ENCODE measurements around the gene ITGAL. TPM values are rescaled to one million over a fixed set of nuclear protein-coding genes. Genes with fewer than 3 reads are reported as not detected.
"Not testable (repeated sequence)": the region's sequence is repeated elsewhere in the genome, so short reads cannot be mapped to it uniquely, and the experiment has no call there.

ITGAL gene
- total RNA-seq, 2 donors from 2014 or later: 2.0 to 2.6 TPM

DNA sequence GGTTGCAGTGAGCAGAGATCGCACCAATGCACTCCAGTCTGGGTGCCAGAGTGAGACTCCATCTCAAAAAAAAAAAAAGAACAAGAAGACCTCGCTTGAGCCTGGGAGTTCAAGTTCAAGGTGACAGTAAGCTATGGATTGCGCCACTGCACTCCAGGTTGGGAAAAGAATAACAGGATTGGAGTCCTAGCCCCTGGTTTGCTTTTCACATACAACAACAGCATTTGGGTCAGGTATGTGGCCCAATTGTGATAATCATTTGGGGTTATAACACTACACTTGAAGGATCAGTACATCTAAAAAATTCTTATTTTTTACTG lies 23.5 kb upstream of the ITGAL start:
- TF ChIP-seq, protein P1, sequence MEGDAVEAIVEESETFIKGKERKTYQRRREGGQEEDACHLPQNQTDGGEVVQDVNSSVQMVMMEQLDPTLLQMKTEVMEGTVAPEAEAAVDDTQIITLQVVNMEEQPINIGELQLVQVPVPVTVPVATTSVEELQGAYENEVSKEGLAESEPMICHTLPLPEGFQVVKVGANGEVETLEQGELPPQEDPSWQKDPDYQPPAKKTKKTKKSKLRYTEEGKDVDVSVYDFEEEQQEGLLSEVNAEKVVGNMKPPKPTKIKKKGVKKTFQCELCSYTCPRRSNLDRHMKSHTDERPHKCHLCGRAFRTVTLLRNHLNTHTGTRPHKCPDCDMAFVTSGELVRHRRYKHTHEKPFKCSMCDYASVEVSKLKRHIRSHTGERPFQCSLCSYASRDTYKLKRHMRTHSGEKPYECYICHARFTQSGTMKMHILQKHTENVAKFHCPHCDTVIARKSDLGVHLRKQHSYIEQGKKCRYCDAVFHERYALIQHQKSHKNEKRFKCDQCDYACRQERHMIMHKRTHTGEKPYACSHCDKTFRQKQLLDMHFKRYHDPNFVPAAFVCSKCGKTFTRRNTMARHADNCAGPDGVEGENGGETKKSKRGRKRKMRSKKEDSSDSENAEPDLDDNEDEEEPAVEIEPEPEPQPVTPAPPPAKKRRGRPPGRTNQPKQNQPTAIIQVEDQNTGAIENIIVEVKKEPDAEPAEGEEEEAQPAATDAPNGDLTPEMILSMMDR (IDR thresholded peaks at IDR 0.05): no peak
- H3K9me3 ChIP-seq: no peaks in the 10 kb centered on the region
- H3K27ac ChIP-seq: no peak overlapping the region
- peaks cover 5% of the 10 kb centered on the region for H3K36me3 ChIP-seq
- no peak overlapping the region for H3K4me3 ChIP-seq
- no peaks in the 10 kb centered on the region for H3K27me3 ChIP-seq
- DNase-seq (ENCODE audit: low spot score): no peak
- H3K4me1 ChIP-seq: peaks cover 0 to 16% of the 10 kb centered on the region in 2 donors

DNA sequence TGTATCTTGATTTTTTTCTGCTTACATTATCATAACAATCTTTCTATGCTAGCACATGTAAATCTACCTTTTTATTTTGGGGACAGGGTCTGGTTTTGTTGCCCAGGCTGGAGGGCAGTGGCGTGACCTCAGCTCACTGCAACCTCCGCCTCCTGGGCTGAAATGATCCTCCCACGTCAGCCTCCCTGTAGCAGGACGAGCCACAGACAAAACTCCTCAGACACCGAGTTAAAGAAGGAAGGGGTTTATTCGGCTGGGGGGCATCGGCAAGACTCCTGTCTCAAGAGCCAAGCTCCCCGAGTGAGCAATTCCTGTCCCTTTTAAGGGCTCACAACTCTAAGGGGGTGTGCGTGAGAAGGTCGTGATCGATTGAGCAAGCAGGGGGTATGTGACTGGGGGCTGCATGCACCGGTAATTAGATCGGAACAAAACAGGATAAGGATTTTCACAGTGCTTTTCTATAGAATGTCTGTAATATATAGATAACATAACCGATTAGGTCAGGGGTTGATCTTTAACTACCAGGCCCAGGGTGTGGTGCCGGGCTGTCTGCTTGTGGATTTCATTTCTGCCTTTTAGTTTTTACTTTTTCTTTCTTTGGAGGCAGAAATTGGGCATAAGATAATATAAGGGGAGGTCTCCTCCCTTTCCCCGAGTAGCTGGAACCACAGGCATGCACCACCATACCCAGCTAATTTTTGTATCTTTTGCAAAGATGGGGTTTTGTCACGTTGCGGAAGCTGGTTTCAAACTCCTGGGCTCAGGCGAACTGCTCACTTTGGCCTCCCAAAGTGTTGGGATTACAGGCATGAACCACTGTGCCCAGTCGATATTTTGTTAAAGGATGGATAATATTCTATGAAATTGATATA lies 19.6 kb upstream of the ITGAL start:
- not testable (repeated sequence) for H3K9me3 ChIP-seq; H3K4me1 ChIP-seq; H3K36me3 ChIP-seq; H3K4me3 ChIP-seq; H3K27ac ChIP-seq; H3K27me3 ChIP-seq; DNase-seq (ENCODE audit: low spot score)

GRCh38 chr16:30456302-30456701 lies 16.2 kb upstream of the ITGAL start:
- H3K36me3 ChIP-seq: no peaks in the 10 kb centered on the region
- no peak overlapping the region for H3K4me3 ChIP-seq
- H3K27ac ChIP-seq: no peak overlapping the region
- TF ChIP-seq, protein P1 (IDR thresholded peaks at IDR 0.05): no peak
- no peaks in the 10 kb centered on the region for H3K27me3 ChIP-seq
- no peak for DNase-seq (ENCODE audit: low spot score)
- no peaks in the 10 kb centered on the region for H3K4me1 ChIP-seq
- no peaks in the 10 kb centered on the region for H3K9me3 ChIP-seq

- Histone ChIP-seq H3K27me3 (no peaks in the 10 kb centered on the region), H3K4me3 (no peak overlapping the region), H3K36me3 (no peaks in the 10 kb centered on the region), H3K9me3 (no peaks in the 10 kb centered on the region), H3K27ac (no peak overlapping the region), H3K4me1 (no peaks in the 10 kb centered on the region)
- no peak for DNase-seq (ENCODE audit: low spot score)
- TF ChIP-seq, protein P1 (IDR thresholded peaks at IDR 0.05): no peak
Measured at GRCh38 chr16:30457256-30457655, 15.3 kb upstream of the ITGAL start.

GRCh38 chr16:30457743-30458560 lies 14.6 kb upstream of the ITGAL start:
- no peak overlapping the region for H3K4me3 ChIP-seq

More at GRCh38 chr16:30457743-30458560, 14.6 kb upstream of the ITGAL start:
- TF ChIP-seq, protein P1 (IDR thresholded peaks at IDR 0.05): no peak
- Histone ChIP-seq H3K4me1 (no peaks in the 10 kb centered on the region), H3K27me3 (no peaks in the 10 kb centered on the region), H3K9me3 (no peaks in the 10 kb centered on the region), H3K36me3 (no peaks in the 10 kb centered on the region), H3K27ac (no peak overlapping the region)
- no peak for DNase-seq (ENCODE audit: low spot score)
